Dendritic cell treated with granulocyte-macrophage colony-stimulating factor and Interleukin-4, amounts not matched to agents 40 ng/mL and 50 ng/mL, for 4 days (primary cell): ENCODE data around the gene SLC8A2.
A peak's percentile ranks its signal among the peaks of the same experiment; 100 is the strongest.

Source experiments
- H3K27ac Mint-ChIP-seq: one replicate; pipeline ENCODE4 v1.8.0; 2022; ENCODE audit warnings: mild to moderate bottlenecking, mixed read lengths
- H3K27me3 Mint-ChIP-seq: one replicate; pipeline ENCODE4 v1.8.0; 2022; ENCODE audit warnings: mild to moderate bottlenecking, mixed read lengths
- H3K36me3 Mint-ChIP-seq: one replicate; pipeline ENCODE4 v1.8.0; 2022; ENCODE audit warnings: low read depth, mixed read lengths
- H3K4me1 Mint-ChIP-seq: one replicate; pipeline ENCODE4 v1.8.0; 2022; ENCODE audit warnings: low read depth, mixed read lengths
- H3K4me3 Mint-ChIP-seq: one replicate; pipeline ENCODE4 v1.8.0; 2022; ENCODE audit warnings: mild to moderate bottlenecking, moderate library complexity, mixed read lengths
- H3K9me3 Mint-ChIP-seq: one replicate; pipeline ENCODE4 v1.8.0; 2022; ENCODE audit warnings: mixed read lengths
- intact Hi-C: fragments of 100-400 bp; cut with micrococcal nuclease; formaldehyde crosslinking; loops from one replicate; pipeline ENCODE4 v1.15.0; 2022

Gene SLC8A2

GRCh38 chr19:47381653-47382279 lies 89.9 kb downstream of the SLC8A2 start:
- H3K36me3 Mint-ChIP-seq, result peaks cover 56% of the 10 kb centered on the region
- no peaks in the 10 kb centered on the region for H3K27me3 Mint-ChIP-seq
- H3K4me3 Mint-ChIP-seq, result no peak overlapping the region
- intact Hi-C loops, result loop anchor here (5.0 kb wide), 1 partner anchor 34 kb away; the partner anchor contains the start of gene DHX34
- H3K9me3 Mint-ChIP-seq, result no peaks in the 10 kb centered on the region
- peaks cover 56% of the 10 kb centered on the region for H3K4me1 Mint-ChIP-seq
- peak overlapping the region; percentile 69 for H3K27ac Mint-ChIP-seq

GRCh38 chr19:47381121-47381520 lies 90.6 kb downstream of the SLC8A2 start:
- Mint-ChIP-seq H3K4me3 (no peak overlapping the region), H3K9me3 (no peaks in the 10 kb centered on the region), H3K27me3 (no peaks in the 10 kb centered on the region), H3K36me3 (peaks cover 63% of the 10 kb centered on the region), H3K4me1 (peaks cover 52% of the 10 kb centered on the region), H3K27ac (peak overlapping the region; percentile 69)
- intact Hi-C loops, result loop anchor here (5.0 kb wide), 1 partner anchor 34 kb away; the partner anchor contains the start of gene DHX34

GRCh38 chr19:47380559-47380958 lies 91.1 kb downstream of the SLC8A2 start:
- Mint-ChIP-seq H3K9me3 (no peaks in the 10 kb centered on the region), H3K4me3 (no peak overlapping the region), H3K27ac (peak overlapping the region; percentile 69), H3K36me3 (peaks cover 68% of the 10 kb centered on the region), H3K27me3 (no peaks in the 10 kb centered on the region), H3K4me1 (peaks cover 49% of the 10 kb centered on the region)
- intact Hi-C loops, result loop anchor here (5.0 kb wide), 1 partner anchor 33 kb away; the partner anchor contains the start of gene DHX34

GRCh38 chr19:47379381-47379938 lies 92.2 kb downstream of the SLC8A2 start:
- no peaks in the 10 kb centered on the region for H3K27me3 Mint-ChIP-seq
- H3K9me3 Mint-ChIP-seq, result no peaks in the 10 kb centered on the region
- H3K4me1 Mint-ChIP-seq, result peaks cover 44% of the 10 kb centered on the region
- H3K4me3 Mint-ChIP-seq, result no peak overlapping the region
- H3K27ac Mint-ChIP-seq, result peak overlapping the region; percentile 37
- peaks cover 79% of the 10 kb centered on the region for H3K36me3 Mint-ChIP-seq
- intact Hi-C loops, result no loop called here

- no peak overlapping the region for H3K4me3 Mint-ChIP-seq
- H3K36me3 Mint-ChIP-seq, result peaks cover 91% of the 10 kb centered on the region
- no peaks in the 10 kb centered on the region for H3K27me3 Mint-ChIP-seq
- H3K27ac Mint-ChIP-seq, result no peak overlapping the region
- peaks cover 37% of the 10 kb centered on the region for H3K4me1 Mint-ChIP-seq
- intact Hi-C loops, result no loop called here
- no peaks in the 10 kb centered on the region for H3K9me3 Mint-ChIP-seq
Observed at GRCh38 chr19:47378246-47378645, 93.4 kb downstream of the SLC8A2 start.
